Ovary (tissue), 3 donors: Measurements from ENCODE around the gene ALOX5.

Experiments
- CTCF ChIP-seq, 3 donors: fragments of 450-650 bp in 2 of 3; fragments of 200-600 bp in 1 of 3; IDR thresholded peaks; one replicate each; pipeline versions ENCODE4 v1.5.1 to v1.8.0; 2016 to 2022; ENCODE audit warnings: antibody characterized with exemption in 3 of 3, mild to moderate bottlenecking in 1 of 3
- EP300 ChIP-seq: sonication (generic); formaldehyde crosslinking; IDR thresholded peaks from one replicate; pipeline ENCODE4 v1.6.1; 2017; ENCODE audit warnings: antibody characterized with exemption
- POLR2A ChIP-seq: fragments of 450-650 bp; IDR thresholded peaks from one replicate; pipeline ENCODE4 v1.6.1; 2017; ENCODE audit warnings: antibody characterized with exemption, mild to moderate bottlenecking, moderate library complexity
- donor health status: DM: no; HTN: no; CAD: no.

- TF ChIP-seq CTCF (IDR thresholded peaks at IDR 0.05) (no peak), POLR2A (no peak), EP300 (no peak)
These were observed 6.0 kb downstream of the ALOX5 start for GRCh38 chr10:45379891-45380540.
